NCI-H345 (cell line): Measurements from ENCODE around the gene NEAT1.

ENCODE experiments used
- DNase-seq: peaks from one replicate; lab custom pipeline; 2025; lab: John Stamatoyannopoulos, UW

NEAT1 gene

GRCh38 chr11:65389294-65389980, 33.2 kb upstream of the NEAT1 start:
- DNase-seq: no peak

DNA sequence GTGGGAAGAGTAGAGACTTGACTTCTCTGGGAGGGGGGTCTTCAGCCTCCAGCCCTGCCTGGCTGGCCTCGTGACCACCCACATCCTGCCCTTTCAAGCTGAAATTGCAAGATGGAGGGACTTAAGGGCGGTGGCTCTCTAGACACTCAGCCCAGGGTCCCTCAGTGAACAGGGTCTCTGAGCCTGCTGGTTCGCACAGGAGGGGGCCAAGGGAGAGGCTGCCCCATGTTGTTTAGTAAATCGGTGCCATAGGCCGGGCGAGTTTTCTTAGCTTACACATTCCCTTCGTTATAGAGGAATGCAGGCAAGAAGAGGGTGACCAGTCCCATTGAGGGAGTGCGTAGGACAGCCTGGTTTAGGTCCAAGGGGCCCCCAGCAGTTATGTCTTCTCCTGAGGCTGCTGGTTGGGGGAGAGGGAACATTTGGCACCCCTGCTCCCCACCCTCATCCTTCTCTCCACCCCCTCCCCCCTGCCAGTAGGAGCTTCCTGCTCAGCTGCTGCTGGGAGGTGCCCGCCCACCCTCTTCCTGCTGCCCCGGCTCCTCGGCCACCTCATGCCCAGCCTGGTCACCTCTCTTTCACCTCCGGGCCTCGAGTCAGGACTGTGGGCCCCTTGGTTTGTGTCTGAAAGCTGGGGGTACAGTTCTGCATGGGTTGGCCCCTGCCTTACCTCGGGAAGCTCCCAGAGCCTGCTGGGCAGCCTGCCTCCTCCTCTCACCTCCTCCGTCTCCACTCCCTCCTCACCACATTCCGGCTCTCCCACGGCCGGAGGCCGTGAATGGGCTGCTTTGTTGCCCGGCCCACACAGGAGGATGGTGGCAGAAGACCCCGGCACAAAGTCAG, 32.3 kb upstream of the NEAT1 start:
- no peak for DNase-seq

GRCh38 chr11:65390996-65391395, 31.6 kb upstream of the NEAT1 start:
- no peak for DNase-seq

GRCh38 chr11:65392186-65392829, 30.3 kb upstream of the NEAT1 start:
- DNase-seq: no peak

DNA sequence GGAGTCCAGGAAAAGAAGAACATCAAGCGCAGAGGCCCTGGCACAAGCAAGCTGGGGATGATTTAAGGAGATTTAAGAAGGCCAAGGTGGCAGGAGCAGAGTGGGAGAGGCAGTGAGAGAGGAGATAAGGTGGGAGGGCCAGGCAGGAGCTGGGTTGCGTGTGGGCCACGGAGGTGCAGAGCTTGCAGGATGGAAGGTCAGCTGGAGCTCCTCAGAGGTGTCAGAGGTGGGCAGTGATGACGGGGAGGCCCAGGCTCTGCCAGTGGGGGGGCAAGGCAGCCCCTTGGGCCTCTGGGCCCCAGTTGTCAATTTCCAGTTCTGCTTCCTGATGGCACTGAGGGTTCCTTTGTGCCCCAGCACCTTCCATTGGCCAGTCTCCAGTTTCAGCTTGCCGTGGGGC, 29.7 kb upstream of the NEAT1 start:
- DNase-seq: no peak

GRCh38 chr11:65393513-65394079, 29.0 kb upstream of the NEAT1 start:
- DNase-seq: no peak

GRCh38 chr11:65394125-65394536, 28.5 kb upstream of the NEAT1 start:
- no peak for DNase-seq

DNA sequence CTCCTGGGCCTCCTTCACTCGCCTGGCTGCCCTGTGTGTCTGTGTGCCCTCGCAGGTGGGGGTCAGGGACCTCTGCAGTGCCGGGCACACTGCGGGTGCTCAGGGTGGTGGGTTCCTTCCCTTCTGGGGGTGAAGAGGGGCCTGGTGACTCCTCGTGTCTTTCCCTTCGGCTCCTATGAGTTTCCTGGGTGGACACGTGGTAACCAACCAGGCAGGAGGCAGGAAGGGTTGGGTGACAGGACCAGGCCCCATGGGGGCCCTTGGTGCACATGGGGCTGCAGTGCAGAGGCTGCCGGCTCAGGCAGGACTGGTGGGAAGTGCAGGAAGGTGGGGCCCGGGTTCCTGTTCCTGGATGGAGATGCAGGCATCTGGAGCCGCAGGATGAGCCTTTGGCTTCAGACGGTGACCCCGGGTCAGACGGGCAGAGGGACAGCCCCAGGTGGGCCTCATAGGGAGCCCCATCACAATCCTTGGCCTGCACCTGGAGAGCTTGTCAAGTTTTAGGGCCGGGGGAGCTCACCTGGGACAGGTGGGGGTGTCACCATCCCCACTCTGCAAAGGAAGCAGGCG, 26.6 kb upstream of the NEAT1 start:
- no peak for DNase-seq

GRCh38 chr11:65396769-65397745, 25.5 kb upstream of the NEAT1 start:
- no peak for DNase-seq

DNA sequence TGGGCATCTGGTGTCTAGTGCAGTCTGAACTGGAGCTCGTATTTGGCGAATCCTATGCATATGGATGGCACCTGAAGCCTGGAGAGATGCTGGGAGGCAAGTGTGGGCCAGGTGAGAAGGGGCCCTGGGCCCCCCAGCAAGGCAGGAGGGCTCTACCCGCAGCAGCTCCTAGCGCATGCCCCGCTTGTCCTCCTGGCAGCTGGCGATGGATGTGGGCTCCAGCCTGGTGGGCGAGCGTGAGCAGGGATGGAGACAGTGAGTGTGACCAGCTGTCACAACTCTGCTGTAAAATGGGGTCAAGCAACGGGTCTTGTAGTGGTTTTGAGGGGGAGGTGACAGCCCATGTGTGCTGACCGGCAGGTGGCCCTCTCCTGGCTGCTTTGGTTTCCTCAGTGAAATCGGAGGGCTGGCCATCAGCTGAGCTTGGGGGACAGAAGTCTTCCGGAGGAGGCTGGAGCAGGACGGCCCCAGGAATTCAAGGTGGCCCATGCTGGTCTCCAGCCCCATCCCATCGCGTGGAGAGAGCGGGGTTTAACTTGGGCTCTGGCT, 24.2 kb upstream of the NEAT1 start:
- DNase-seq: no peak

DNA sequence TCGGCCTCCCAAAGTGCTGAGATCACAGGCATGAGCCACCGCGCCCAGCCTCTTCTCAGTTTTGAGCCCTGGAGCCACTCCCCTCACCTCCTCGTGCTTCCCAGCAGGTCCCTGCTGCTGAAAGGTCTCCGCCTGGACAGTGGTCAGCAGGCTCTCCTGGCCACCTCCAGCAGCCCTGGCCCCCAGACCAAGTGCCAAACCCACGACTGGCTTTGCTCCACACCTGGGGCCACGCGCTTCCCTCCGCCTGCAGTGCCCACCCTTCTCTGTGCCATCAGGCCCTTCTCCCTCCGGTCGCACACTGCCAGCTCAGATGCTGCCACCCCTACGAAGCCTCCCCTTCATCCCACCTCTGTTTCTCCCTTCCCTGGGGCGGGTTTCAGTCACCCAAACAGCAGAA, 23.3 kb upstream of the NEAT1 start:
- no peak for DNase-seq

DNA sequence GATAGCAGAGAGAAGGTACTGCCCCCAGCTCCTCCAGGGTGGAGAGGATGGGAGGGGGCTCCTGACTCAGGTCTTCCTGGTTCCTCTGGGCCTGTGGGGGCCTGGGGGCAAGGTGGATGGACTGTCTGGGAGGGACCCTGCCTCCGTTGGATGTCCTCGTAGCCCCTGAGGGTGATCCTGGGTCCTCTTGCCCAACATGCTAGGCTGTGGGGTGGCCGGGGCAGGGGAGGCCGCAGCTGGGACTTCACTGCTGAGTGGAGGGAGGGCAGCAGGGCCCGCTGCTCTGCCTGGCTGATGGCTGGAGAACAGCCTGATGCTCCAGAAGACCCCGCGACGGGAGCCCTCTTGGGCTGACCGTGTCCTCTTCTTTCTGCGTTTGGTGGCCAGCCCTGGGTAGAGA, 22.8 kb upstream of the NEAT1 start:
- DNase-seq: no peak

DNA sequence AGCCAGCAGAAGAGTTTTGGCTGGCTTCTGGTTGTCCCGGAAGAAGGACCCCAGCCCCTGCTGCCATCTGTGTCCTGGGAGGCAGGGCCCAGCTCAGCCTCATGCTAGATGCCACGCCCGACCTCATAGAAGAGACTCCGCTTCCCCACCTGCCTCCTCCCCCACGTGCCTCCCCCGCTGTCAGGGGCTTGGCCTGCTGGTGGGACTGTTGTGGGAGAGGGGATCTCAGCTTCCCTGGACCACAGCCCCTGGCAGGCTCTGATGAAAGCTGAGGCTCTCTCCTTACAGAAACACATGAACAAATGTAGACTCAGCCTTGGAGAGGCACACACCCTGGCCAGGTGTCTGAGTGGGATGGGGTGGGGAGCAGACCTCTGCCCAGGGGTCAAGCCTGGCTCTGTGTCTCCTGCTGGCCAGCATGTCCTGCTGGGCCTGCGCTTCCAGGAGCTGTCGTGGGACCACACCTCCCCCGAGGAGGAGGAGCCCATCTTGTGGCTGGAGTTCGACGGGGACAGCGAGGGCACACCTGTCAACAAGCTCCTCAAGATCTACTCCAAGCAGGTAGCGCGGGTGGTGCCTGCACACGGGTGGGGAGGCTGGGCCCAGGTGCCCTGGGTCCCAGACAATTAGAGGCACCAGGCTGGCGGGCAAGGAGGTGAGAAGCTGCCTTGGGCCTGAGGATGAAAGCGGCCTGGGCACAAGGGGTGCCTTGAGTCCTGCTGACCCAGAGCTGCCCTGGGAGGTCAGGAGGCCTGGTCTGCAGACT, 22.1 kb upstream of the NEAT1 start:
- no peak for DNase-seq

- no peak for DNase-seq
These were observed 21.4 kb upstream of the NEAT1 start for GRCh38 chr11:65401073-65401802.

DNA sequence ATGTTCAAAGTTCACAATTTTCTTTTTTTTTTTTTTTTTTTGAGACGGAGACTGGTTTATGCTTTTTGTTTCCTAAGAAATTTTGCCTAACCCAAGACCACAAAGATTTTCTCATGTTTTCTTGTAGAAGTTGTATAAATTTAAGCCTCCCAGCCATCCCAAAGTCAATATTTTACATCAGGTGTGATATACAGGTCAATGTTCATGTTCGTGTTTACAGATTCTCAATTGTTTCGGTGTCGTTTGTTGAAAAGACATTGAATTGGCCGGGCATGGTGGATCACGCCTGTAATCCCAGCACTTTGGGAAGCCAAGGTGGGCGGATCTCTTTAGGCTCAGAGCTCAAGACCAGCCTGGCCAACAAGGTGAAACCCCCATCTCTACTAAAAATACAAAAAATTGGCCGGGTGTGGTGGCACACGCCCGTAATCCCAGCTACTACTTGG, 20.8 kb upstream of the NEAT1 start:
- no peak for DNase-seq

DNA sequence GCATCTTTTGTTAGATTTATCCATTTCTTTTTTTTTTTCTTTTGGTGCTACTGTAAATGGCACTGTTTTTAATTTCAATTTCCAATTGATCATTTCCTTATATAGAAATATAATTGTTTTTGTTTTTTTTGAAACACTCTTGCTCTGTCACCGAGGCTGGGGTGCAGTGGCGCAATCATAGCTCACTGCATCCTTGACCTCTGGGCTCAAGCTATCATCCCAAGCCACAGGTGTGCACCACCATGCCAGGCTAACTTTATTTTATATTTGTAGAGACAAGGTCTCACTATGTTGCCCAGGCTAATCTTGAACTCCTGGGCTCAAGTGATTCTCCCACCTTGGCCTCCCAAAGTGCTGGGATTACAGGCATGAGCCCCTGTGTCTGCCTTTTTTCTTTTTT, 19.8 kb upstream of the NEAT1 start:
- no peak for DNase-seq

DNA sequence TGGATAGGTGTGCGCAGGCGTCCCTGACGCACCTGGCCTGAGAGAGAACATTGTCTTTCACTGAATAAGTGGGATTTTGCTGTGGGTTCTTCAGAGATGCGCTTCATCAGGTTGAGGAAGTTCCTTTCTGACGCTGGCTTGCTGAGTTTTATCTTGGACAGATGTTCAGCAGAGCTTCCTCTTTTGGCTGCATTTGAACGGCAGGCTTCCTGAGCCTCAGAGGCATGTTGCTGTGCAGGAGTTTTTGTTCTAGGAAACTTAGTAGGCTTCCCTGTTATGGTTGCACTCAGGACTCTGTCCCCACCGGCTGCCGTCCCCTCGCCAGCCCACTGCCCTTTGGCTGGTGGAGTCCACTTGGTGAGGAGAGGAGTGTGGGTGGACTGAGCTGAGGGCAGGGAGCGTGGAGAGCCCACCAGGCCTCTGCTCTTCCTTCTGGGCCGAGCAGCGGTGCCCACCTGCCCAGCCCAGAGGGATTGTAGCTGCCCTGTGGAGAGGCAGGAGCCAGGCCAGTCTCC, 18.9 kb upstream of the NEAT1 start:
- no peak for DNase-seq

- DNase-seq: no peak
These were observed 18.4 kb upstream of the NEAT1 start for GRCh38 chr11:65404210-65404609.
